NCI-H226 (cell line): ENCODE measurements around the gene GMEB1.
A peak's percentile ranks its signal among the peaks of the same experiment; 100 is the strongest.
"Not testable (repeated sequence)": the region's sequence is repeated elsewhere in the genome, so short reads cannot be mapped to it uniquely, and the experiment has no call there.

ENCODE experiments used
- DNase-seq: peaks from one replicate; pipeline ENCODE4 v3.0.0-alpha.2; 2015

Gene GMEB1

DNA sequence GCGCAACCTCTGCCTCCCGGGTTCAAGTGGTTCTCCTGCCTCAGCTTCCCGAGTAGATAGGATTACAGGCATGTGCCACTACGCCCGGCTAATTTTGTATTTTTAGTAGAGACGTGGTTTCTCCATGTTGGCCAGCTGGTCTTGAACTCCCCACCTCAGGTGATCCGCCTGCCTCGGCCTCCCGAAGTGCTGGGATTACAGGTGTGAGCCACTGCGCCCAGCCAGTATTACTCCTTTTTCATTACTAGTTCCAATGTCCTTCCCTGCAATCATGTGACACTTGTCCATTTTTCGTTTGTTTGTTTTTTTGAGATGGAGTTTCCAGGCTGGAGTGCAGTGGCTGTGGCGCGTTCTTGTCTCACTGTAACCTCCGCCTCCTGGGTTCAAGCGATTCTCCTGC lies 4.4 kb downstream of the GMEB1 start:
- DNase-seq: not testable (repeated sequence)

DNA sequence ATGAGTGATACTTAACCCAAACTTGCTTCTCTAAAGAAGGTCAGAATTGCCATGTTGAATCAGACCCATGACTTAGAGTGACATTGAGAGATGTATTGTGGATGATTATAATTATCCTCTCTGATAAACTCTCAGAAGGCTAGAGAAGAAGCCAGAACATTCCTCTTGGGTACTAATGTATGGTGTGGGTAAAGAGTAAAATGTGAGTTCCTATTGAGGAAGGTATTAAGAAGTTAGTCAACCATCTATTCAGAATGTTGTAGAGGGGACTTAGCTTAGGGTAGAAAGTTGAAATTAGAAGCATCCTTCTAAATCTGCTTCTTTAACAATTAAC lies 7.3 kb downstream of the GMEB1 start:
- no peak for DNase-seq

DNA sequence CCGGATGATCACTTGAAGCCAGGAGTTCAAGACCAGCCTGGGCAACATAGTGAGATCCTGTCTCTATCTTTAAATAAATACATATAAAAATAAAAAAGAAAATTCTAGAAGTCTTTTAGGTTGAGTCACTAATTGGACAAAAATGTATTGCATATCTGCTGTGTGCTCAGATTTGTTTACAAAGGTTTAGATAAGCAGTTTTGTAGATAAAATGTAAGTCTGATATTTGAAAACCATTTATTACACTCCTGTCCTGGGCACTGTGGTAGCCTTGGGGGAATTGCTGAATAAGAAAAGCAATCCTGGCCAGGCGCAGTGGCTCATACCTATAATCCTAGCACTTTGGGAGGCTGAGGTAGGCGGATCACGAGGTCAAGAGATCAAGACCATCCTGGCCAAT lies 11.6 kb downstream of the GMEB1 start:
- no peak for DNase-seq

DNA sequence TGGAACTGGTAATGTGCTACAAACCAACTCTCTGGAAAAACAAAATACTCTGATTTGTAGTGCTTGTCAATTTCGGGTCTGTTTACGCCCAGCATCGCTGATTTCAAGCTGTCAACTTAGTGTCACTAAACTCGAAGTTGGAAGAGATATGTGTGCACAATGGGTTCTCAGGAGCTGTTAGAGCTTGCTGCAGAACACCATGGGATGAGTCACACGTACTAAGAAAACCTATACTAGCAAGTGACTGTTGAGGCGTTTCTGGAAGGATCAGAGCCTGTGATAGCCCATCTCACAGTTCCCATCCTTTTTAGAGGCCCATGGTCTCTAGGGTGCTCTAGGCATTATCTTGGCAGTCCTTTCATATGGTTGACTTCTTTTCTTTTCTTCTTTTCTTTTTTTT lies 14.3 kb downstream of the GMEB1 start:
- no peak for DNase-seq

DNA sequence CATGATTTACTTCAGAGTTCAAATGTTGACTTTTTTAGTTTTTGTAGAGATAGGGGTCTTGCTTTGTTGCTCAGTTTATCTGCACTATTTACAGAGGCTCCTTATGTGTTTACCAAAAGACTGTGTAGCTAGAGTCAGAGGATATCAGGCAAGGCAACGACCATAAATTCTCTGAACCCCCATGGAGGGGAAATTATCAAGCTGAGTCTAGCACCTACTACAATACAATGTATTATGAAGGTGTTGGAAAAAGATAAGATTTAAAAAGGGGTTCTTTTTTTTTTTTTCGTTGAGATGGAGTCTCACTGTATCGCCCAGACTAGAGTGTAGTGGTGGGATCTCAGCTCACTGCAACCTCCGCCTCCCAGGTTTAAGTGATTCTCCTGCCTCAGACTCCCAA lies 16.4 kb downstream of the GMEB1 start:
- DNase-seq: no peak

DNA sequence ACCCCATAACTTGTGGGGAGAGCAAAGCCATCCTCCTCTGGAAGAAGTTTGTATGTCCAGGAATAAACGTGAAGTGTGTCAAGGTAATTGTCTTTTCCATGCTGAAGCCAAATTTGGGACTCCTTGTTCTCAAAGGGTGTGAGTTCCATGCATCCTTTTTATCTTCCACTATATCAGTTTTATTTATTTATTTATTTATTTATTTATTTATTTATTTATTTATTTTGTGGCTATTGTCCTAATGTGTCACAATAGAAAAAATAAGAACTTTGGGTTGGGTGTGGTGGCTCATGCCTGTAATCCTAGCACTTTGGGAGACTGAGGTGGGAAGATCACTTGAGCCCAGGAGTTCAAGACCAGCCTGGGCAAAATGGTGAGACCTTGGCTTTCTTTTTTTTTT lies 23.0 kb downstream of the GMEB1 start:
- not testable (repeated sequence) for DNase-seq

DNA sequence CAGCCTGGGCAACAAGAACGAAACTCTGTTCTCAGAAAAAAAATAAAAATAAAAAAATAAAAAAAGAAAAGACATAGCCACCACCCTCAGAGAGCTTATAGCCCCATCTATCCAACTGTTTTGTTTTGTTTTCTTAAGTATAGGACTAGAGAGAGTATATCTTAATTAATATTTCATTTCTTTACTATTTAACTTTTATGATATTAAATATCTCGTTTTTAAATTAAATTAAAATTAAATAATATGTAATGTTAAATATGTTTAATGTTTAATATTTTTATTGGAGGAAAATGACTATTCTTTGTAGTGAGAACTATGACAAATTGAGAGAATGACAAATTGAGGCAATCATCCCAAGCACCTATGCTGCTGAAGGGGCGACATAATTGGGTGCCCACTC lies 35.0 kb downstream of the GMEB1 start:
- no peak for DNase-seq

DNA sequence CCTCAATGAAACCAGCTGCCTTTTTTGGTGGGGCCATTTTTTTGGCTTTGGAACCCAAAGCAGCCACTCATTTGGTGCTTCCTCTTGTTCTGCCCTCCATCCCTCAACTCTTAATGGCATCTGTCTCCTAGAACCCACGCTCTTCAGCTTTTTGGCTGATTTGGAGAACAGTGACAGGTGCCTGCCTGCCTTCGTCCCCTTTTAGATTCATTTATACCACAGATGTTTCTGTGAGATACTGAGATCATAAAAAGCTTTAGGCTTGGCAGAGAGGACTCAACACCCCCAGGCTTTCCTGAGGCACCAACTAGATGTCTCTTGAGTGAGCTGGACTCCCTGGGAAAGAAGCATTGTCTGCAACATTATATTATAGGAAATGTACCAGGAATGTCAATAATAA lies 47.8 kb downstream of the GMEB1 start:
- DNase-seq: no peak

DNA sequence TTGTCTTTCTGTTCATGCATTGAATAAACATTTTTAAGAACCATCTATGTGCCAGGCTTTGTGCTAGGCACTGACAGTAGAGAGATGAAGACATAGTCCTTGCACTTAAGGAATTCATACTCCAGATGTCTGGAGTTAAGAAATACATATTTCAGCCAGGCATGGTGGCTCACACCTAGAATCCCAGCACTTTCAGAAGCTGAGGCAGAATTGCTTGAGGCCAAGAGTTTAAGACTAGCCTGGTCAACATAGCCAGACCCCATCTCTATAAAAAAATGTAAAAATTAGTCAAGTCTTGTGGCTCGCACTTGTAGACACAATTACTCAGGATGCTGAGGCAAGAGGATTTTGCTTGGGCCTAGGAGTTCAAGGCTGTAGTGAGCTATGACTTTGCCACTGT lies 49.6 kb downstream of the GMEB1 start:
- no peak for DNase-seq

DNA sequence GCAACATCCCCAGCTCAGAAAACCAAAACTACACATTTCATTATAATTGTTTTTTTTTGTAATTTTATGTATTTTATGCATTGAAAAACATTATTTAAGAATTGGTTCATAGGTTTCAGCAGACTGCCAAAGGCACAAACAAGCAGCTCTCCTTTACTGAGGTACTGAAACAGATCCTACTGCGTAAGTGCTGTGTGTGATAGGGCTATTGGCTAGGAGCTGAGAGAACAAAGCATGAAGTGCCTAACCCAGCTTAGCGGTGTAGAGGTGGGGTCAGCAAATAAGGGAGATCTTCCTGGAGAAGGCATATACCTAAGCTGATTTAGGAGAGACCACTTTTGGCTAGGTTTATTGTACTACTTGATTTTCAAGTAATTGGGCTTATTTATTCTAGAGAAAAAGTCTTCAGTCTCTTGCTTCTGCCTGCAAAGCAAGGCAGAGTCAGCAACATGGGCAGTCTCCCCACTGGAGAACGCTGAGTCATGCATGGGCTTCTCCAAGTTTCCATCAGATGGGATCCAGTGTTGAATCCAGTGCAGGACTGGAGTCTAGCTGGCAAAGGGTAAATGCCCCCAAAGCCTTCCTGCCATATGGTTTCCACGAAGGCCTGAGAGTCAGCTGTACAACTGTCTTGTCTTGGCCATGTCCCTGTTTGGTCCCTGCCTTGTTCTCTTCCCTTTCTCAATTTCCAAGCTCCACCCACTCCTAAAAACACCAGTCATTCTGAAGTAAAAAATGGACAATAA lies 50.2 kb downstream of the GMEB1 start:
- no peak for DNase-seq

DNA sequence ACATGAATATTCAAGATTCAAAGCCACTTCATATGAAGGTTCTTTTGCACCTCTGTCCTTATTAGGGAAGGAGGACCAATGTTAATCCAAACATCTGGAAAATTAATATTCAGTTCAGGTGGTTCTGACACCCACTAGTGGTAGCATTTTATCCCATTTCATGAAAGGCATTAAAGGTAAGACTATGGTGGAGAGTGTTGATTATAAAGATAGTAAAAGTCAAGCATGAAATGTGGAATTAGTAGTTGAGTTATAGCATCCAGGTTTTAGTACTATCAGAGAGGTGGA lies 50.7 kb downstream of the GMEB1 start:
- DNase-seq: no peak

DNA sequence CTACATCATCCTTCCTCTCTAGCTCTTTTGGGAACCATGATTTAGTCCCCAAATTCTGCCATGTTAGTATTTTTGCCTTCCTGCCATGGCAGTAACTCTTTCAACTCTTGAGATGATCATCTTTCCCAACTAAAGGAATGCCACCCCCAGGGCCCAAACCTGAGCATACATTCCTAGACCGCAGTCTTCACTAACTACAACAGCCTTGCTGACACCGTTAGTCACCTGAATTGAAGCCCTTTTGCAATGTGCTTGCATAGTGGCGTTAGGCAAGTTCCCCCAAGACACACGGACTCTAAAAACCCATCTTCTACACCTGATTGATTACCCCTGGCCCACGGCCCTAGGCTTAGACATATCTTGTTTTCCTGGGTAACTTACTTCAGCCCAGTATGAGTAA lies 51.8 kb downstream of the GMEB1 start:
- no peak for DNase-seq

DNA sequence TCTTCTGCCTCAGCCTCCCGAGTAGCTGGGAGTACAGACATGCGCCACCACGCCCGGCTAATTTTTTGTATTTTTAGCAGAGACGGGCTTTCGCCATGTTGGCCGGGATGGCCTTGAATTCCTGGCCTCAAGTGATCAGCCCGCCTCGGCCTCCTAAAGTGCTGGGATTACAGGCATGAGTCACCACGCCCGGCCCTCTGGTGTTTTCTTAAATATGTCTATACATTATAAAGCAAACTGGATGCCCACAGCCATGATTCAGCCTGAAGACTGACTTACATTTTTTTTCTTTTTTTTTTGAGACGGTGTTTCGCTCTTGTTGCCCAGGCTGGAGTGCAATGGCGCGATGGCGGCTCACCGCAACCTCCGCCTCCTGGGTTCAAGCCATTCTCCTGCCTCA lies 53.3 kb downstream of the GMEB1 start:
- DNase-seq: not testable (repeated sequence)

DNA sequence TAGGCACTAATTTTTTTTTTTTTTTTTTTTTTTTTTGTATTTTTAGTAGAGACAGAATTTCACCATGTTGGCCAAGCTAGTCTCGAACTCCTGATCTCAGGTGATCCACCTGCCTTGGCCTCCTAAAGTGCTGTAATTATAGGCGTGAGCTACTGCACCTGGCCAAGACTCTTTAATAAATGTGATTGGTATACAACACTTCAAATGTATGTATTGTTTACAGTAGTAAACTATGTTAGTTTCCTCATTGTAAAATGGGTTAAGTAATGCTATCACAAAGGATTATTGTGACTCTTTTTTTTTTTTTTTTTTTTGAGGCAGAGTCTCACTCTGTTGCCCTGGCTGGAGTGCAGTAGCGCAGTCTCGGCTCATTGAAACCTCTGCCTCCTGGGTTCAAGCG lies 56.8 kb downstream of the GMEB1 start:
- not testable (repeated sequence) for DNase-seq

DNA sequence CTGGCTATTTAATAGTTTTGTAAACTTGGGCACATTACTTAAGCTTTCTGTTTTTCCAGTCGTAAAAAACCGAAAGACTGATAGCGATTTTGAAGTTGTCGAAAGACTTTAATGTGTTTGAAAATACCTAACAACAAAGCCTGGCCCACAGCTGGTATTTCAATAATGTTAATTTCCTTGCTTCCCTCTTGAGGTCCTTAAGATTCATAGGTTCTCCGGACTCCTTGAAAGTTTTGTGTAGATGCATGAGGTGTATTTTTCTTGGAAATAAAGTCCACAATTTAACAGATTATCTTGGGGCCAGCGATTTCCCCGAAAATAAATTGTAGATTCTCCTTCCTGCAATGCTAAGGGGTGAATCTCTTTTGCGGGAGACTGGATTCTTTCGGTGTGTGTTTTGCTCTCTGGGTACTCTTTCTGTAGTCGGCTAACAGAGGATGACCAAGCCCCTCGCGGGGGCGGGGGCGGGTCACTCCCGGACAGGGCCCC lies 67.4 kb downstream of the GMEB1 start:
- no peak for DNase-seq

DNA sequence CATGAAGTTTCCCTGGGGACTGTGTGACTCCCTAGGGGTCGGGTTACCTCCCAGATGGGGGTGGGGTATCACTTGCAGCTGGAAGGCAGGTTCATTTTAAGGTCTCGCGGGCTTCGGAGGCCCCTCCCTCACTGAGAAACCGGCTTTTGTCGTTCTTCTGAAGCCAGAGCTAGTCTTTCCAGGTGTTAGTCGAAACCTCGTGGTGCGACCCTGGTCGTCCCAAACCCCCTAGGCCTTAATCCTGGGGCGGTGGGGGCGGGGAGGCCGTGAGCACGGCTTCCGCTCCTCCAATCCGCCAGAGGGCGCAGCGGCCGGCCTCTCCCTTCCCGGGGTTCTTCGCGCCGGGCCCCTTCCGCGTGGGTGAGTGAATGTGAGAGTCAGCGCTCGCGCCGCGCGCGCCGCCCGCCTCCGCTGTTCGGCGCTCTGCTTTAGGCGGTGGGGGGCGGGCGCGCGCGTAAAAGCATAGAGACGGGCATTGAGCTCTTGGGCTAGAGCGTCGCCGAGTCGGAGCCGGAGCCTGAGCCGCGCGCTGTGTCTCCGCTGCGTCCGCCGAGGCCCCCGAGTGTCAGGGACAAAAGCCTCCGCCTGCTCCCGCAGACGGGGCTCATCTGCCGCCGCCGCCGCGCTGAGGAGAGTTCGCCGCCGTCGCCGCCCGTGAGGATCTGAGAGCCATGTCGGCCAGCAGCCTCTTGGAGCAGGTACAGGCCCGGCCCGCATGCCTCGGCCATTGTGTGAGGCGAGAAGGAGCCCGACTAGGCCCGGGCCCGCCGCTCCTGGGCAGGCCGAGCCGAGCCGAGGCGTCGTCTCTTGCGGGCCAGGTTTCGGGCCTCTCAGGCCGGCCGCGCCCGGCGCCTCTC lies 68.1 kb downstream of the GMEB1 start, which contains the start of gene YTHDF2:
YTHDF2 (plus strand) TSS at position 491 of the 857 bp plus-strand sequence; CDS start at position 672, 181 bp downstream.
- DNase-seq: peak; percentile 94

DNA sequence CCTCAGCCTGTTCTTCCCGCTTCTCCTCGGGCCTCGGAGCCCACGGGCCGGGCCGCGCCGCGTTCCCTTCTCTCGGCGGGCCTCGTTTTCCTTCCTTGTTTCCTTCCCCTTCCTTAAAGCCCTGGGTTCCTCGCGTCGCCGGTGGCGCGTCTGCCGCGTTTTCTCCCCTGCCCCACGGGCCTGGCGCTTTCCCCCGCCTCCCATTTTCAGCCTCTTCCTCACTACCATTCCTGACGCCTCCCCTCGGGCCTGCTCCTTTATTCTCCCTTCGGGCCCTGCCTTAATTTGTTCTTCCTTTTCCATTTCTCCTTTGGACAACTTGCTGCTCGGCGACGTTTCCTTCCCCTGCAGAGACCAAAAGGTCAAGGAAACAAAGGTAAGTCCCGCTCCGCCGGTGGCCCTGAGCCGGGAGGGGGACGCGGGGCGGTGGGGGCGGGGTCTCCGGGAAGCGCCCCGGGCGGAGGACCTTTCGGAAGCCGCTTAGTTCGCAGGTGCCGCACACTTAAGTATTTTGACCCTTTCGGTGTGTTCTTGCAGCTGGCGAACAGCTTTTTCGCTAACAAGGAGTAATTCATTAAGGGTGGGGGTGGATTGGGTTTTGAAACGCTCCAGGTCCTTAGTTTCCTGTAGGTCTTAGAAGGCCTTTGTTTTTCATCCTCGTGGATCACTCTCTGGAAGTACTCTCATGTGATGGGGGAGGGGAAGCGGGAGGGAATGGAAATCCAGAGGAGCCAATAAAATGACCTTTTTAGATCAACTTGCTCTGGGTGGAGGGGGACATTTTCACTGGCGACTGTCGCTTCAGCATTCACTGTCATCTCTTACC lies 68.9 kb downstream of the GMEB1 start:
- DNase-seq: no peak

DNA sequence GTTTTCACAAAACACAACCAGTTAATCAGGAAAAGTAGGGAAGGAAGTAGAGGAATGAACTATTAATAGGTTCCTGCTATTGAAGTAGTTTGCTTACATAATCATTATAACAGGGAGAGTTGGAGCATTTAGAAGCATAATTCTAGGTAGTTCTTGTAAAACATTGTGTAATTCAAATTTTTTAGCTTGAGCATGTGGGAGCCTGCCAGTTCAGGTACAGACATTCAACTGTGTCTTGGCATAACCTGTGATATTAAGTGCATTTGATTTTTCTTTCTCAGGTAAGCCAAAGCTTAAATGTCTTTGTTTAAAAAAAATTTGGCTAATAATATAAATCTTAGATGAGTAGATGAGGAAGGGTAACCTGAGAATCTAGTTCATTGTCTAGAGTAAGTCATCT lies 71.5 kb downstream of the GMEB1 start:
- no peak for DNase-seq

DNA sequence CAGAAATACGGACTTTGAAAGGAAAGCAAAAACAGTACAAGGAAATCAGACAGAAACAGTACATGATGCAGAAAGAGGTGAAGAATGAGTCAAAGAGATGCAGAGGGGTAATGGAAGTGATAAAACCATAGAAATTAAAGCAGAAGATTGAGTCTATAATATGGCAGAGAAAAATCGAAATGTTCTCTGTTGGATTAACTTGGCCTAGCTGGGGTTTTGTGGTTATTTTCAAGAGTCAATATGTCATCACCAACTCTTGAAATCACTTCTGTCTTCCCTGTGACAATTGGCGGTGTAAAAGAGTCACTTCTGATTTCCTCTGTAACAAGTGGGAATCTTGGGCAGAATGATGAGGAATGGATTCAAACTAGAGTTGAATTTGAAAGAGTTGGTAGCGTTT lies 75.6 kb downstream of the GMEB1 start:
- DNase-seq: no peak

DNA sequence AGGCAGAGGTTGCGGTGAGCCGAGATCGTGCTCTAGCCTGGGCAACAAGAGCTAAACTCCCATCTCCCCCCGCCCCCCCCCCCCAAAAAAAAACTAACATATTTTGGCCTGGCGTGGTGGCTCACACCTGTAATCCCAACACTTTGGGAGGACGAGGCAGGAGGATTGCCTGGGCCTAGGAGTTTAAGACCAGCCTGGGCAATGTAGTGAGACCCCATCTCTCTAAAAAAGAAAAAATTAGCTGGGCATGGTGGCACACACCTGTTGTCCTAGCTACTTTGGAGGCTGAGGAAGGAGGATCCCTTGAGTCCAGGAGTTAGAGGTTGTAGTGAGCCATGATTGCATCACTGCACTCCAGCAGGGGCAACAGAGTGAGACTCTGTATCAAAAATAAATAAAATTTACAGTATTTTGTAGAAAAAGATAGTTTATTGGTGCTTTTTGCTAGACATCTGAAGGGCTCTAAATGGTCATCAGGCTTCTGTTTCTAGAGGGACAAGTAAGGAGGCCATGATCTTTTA lies 77.1 kb downstream of the GMEB1 start:
- no peak for DNase-seq

DNA sequence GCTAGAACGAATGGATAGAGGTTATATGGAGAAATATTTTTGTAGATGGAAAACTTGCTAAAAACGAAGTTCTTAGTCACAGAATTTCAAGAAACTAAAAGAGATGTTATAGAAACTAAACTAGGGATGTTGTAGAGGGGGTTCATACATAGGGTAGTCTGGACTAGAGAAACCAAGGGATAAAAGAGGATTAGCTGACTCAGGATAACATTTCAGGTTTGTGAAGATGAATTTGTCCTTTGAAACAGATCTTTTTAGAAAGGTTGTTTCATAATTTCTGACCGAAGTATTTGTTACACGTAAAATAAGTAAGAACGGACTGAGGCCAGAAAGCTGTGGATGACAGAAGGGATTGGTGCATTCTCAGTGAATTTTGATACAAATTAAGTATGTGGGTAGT lies 81.7 kb downstream of the GMEB1 start:
- no peak for DNase-seq

DNA sequence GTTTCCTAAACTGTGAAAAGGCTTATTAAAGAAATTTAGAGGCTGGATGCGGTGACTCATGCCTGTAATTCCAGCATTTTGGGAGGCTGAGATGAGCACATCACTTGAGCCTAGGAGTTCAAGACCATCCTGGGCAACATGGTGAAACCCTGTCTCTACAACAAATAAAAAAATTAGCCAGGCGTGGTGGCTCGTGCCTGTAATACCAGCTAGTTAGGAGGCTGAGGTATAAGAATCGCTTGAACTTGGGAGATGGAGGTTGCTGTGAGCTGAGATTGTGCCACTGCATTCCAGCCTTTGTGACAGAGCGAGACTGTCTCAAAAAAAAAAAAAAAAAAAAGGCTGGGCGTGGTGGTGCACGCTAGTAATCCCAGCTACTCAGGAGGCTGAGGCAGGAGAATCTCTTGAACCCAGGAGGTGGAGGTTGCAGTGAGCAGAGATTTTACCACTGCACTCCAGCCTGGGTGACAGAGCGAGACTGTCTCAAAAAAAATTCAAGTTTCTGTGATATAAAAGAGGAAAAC lies 82.2 kb downstream of the GMEB1 start:
- DNase-seq: peak; percentile 26
